Cerebellar nuclear complex (tissue), 1 donor: ENCODE data around the gene CORO7.
A peak's percentile ranks its signal among the peaks of the same experiment; 100 is the strongest.

ENCODE experiments used
- DNase-seq, 2 experiments: peaks; one replicate each; lab custom pipeline; 2025; lab: John Stamatoyannopoulos, UW

Gene CORO7

DNA sequence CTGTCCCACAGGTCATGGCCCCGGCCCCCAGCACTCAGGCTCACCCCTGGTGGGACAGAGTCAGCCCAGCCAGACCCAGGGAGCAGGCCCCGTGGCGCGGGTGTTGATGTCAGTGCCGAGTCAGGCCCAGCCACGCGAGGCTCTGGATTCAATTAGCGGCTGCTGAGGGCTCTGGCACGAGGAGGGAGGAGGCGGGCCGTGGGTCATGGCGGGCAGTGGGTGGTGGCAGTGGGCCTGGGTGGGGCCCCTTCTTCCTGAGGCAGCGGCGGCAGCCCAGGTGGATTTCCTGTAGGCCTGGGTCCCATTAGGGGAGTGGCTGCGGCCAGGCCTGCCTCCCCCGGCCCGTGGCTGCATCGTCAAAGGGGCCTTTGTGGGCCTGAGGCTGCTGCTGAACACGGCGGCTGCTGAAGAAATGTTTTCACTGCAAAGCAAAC lies 31.9 kb downstream of the CORO7 start:
- no peak for DNase-seq

DNA sequence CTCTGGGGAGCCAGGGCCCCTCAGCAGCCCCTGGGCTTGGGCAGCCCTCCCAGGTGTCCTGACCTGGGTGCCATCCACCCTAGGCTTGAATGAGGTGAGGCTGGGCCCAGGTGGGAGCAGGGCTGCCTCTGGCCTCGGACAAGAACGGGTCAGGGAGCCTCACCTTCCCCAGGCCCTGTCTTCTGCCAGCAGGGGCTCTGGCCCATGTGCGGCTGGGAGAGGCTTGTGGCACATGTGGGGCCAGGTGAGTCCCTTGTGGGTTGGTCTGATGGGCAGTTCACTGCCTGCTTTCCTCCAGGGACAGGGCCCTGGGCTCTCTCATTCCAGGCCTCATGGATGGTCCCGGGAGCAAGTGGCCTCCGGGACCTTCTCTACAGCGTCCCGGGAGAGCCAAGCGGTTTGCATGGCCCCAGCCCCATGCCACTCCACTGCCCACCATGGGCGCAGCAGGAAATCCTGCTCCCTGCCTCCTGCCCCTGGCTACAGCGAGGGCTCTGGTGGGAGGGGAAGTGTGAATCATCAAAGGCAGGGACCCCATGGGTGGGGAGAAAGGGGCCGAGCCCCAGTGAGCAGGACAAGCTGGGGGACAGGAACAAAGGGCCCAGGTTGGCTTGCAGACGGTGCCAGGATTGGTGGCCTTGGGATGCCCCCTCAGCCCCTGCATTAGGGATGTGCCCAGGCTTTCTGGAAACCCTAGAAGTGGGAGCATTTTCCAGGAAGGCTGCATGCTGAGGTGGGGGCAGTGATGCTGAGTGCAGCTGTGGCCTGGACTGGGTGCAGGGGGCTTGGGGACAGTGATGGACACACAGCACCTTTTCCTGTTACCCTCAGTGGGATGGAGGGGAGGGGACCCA lies 32.6 kb downstream of the CORO7 start:
- no peak for DNase-seq

DNA sequence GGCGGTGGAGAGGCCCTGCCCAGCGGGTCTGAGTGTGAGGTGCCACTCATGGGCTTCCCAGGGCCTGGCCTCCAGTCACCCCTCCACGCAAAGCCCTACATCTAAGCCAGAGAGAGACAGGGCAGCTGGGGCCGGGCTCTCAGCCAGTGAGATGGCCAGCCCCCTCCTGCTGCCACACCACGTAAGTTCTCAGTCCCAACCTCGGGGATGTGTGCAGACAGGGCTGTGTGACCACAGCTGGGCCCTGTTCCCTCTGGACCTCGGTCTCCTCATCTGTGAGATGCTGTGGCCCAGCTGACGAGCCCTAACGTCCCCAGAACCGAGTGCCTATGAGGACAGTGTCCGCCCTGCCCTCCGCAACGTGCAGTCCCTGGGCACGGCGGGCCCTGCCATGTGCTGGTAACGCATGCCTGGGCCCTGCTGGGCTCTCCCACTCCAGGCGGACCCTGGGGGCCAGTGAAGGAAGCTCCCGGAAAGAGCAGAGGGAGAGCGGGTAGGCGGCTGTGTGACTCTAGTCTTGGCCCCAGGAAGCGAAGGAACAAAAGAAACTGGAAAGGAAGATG lies 33.5 kb downstream of the CORO7 start:
- DNase-seq, result no peak

DNA sequence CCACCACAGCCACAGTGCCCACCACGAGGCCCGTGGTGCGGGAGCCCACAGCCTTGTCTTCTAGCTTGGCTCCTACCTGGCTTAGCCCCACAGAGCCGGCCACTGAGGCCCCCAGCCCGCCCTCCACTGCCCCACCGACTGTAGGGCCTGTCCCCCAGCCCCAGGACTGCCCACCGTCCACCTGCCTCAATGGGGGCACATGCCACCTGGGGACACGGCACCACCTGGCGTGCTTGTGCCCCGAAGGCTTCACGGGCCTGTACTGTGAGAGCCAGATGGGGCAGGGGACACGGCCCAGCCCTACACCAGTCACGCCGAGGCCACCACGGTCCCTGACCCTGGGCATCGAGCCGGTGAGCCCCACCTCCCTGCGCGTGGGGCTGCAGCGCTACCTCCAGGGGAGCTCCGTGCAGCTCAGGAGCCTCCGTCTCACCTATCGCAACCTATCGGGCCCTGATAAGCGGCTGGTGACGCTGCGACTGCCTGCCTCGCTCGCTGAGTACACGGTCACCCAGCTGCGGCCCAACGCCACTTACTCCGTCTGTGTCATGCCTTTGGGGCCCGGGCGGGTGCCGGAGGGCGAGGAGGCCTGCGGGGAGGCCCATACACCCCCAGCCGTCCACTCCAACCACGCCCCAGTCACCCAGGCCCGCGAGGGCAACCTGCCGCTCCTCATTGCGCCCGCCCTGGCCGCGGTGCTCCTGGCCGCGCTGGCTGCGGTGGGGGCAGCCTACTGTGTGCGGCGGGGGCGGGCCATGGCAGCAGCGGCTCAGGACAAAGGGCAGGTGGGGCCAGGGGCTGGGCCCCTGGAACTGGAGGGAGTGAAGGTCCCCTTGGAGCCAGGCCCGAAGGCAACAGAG lies 34.2 kb downstream of the CORO7 start:
- no peak for DNase-seq

DNA sequence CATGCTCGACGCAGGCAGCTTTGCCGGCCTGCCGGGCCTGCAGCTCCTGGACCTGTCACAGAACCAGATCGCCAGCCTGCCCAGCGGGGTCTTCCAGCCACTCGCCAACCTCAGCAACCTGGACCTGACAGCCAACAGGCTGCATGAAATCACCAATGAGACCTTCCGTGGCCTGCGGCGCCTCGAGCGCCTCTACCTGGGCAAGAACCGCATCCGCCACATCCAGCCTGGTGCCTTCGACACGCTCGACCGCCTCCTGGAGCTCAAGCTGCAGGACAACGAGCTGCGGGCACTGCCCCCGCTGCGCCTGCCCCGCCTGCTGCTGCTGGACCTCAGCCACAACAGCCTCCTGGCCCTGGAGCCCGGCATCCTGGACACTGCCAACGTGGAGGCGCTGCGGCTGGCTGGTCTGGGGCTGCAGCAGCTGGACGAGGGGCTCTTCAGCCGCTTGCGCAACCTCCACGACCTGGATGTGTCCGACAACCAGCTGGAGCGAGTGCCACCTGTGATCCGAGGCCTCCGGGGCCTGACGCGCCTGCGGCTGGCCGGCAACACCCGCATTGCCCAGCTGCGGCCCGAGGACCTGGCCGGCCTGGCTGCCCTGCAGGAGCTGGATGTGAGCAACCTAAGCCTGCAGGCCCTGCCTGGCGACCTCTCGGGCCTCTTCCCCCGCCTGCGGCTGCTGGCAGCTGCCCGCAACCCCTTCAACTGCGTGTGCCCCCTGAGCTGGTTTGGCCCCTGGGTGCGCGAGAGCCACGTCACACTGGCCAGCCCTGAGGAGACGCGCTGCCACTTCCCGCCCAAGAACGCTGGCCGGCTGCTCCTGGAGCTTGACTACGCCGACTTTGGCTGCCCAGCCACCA lies 35.1 kb downstream of the CORO7 start:
- DNase-seq, result peak in 1 of 2 experiments; percentile 48

DNA sequence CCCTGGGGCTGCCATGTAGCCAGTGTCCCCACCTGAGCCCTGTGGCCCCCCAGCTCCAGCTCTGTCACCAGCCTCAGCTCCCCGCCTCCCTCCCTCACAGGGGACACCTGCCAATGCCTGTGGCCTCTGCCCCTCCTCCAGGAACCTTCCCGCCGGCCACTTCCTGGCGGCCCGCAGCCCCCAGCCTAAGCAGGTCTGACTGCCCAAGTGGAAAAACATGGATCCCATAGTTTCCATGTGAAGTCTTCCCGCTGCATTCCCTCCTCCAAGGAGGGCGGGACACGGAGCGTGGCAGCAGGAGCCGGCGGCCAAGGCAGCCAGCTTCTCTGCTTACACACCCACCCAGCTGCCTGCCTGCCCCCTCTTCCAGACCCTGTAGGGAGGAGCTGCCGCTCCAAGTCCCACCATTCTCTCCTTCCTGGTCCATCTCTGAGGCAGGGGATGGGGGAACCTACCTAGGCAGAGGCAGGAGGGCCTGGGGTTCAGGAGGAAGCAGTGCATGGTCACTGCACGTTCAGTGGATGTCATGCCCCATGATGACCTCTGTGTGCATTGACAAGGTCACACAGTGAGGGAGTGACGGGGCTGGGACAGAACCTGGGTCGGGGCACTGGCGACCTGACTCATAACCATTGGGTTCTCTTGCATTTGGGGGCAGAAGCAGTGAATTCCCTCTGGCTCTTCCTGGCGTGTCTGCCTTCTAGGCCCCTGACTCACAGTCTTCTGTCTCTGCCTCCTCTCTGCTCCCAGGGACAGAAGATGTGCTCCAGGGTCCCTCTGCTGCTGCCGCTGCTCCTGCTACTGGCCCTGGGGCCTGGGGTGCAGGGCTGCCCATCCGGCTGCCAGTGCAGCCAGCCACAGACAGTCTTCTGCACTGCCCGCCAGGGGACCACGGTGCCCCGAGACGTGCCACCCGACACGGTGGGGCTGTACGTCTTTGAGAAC lies 36.0 kb downstream of the CORO7 start:
- no peak for DNase-seq

DNA sequence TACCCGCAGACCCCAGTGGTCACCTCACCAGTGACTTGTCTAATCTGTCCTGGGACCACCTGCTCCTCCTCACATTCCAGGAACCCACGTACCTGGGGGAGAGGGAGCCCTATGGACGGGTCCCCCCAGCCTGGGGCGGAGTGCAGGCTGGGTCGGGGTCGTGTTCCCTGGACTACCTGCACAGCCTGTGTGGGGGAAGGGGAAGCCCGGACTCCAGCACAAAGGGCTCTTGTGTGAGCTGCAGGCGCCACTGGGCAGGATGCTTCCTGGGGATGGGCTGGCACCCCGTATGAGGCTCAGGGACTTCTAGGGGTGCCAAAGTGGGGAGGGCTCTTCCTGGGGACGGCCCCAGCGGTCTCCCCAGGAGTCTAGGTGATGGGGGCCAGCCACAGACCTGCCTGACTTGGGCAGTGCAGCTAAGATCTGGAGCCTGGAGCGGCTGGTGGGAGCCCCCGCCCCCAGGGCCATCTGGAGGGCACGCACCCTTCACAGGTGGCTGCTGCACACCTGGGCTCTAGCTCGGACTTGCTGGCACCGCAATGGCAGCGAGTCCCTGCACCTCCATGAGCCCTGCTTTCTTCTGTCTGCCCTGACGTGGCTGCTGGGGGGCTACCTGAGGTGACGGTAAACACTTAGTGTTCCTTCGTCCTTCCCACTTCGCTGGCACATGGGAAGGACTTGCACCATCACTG lies 37.3 kb downstream of the CORO7 start:
- DNase-seq, result no peak

DNA sequence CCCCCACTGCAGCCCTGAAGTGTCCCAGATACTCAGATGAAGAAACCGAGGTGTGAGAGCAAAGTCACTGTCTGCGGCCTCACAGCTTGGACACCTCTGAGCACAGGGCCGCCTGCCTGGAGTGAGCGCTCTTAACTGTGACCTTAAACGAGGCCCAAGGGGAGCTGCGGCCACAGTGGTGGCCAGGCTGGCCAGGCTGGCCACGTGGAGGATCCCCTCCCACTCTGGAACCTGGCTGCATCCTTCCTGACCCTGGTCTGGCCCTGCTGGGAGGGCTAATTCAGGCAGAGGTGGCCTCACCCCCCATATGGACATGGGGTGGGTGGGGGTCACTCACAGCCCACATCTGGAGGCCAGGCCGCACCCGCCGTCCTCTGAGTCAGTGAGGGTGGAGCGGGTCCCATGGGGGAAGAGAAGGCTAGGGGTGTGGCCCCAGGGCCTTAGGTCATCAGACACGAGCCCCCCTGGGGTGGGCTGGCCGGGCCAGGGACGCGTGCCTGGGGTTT lies 38.2 kb downstream of the CORO7 start:
- no peak for DNase-seq

DNA sequence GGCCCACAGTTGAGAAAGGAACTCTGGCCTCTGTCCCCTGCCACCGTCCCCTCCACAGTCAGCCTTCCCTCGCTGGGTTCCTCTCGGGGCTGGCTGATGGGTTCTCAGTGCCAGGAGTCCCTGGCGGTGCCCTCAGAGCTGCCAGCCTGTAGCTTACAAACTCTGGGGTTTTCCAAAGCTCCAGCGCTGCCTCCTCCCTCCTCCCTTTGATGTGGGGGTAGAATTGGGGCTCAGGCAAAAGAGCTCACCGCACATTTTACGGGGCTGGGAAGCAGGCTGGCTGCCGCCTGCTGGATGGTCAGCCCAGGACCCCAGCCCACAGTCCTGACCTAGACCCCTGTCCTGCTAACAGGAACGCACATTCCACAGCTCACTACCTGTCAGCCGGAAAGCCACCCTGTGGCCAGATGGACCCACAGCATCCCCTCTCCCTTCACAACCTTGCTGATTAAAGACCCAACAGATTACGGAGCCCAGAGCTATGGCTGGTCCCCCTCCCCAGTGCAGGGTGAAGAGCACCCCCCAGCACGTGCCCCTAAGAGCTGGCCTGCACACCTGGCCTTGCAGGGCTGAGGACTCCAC lies 38.7 kb downstream of the CORO7 start:
- DNase-seq, result no peak

DNA sequence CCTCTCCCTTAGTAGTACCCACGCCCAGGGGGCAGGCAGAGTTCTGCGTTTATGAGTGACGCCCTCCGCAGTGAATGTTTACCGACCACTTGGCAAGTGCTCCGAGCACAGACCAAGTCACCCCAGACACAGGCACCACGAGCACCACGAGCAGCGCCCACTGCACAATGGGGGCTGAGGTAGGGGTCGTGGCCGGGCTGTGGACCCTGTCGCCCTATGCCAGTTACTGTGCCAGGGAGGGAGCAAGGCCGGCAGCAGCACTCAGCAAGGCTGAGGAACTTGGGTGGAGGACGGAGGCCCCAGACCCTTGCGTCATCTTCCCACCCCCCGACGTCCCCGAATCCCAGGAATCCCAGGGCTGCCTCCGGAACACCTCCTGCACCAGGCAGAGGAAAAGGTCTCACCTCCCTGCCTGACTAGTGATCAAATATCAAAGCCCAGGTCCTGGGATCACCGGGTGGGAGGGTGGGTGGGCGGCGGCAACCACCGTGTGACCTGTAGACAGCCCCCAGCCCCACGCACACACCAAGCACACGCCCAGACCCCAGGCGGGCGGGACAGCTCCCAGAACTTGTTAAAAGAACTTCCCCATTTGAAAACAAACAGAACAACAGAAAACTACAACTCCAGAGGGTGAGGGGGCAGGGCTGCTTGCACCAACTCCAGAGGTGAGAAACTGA lies 39.4 kb downstream of the CORO7 start:
- no peak for DNase-seq

DNA sequence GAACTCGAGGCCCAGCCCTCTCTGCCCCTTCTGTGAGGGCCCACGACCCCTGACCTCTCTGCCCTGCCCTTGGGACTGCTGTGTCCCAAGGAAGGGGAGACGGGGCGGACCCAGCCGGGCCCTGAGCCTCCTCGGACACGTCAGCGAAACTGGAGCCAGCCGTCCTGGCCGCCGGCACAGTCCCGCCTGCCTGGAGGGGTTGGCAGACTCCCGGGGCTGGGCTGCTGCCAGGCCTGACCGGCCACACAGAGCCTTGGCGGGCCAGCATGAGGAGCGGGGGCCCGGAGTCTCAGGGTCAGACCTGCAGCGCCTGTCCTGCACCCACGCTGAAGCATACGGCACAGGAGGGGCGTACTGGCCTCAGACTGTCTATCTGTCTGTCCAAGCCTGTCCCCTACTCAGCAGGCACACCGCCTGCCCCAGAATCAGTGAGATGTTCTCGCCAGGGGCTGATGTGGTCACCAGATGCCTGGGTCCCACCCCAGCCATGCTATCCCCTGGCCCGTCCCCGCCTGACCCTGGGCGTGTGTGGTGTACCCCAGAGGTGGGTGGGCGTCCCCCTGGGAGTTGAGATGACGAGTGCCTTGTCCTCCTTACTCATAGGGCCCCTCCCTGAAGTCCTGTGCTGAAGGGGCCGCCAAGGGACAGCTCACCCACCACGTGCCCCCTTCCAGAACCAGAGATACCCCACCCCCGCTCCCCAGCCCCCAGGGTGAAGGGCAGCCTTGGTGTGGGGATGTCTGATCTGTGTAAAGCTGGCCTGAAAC lies 40.1 kb downstream of the CORO7 start:
- DNase-seq, result peak; percentile 12 to 34

DNA sequence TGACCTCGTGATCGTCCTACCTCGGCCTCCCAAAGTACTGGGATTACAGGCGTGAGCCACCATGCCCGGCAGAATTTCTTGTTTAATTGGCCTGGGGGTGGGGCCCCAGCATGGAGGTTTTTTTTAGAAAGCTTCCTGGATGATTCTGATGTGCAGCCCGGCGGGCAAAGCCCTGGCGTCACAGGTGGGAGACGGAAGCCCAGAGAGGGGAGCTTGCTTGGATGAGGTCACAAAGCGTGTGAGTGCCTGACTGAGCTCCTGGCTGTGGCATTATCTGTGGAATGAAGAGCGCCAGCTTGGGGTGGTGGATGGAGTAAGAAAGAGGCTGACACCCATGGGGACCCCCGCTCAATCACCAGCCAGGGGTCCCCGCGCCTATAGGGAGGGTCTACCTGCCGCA lies 40.7 kb downstream of the CORO7 start:
- no peak for DNase-seq

DNA sequence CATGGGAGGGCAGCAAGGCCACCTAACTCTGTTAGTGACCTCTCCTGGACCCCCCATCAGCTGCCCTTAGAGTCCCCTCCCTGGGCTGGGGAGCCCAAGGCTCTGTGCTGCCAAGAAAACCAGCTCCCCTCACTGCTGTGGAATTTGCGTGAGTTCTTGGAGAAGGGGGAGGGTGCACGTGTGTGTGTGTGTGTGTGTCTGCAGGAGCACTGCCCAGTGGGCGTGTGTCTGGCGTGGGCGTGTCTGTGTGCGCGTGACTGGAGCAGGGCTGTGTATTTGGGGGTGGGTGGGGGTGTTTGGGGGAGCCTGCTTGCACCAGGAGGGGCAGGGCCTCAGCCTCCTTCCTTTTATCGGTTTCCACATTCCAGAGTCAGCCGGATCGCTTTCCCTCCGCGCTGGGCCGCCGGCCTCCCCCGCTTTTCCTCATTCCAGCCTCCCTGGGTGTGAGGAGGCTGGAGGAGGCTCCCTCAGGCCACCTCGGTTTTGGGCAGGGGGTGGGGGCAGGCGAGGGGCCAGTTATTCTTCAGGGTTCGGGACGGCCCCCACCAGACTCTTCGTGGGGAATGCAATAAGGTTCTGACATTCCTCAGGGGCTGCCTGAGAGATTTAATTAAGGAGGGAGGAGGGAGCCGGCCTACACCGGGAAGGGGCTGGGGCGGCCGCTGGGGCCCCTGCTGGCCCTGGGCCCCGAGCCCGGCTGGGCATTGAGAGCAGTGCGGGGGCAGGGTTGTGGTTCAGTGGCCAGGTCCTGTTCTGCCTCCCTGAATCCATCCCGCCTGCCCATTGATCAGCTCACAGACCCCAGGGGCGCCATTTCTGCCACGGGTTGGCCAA lies 42.3 kb downstream of the CORO7 start:
- no peak for DNase-seq

DNA sequence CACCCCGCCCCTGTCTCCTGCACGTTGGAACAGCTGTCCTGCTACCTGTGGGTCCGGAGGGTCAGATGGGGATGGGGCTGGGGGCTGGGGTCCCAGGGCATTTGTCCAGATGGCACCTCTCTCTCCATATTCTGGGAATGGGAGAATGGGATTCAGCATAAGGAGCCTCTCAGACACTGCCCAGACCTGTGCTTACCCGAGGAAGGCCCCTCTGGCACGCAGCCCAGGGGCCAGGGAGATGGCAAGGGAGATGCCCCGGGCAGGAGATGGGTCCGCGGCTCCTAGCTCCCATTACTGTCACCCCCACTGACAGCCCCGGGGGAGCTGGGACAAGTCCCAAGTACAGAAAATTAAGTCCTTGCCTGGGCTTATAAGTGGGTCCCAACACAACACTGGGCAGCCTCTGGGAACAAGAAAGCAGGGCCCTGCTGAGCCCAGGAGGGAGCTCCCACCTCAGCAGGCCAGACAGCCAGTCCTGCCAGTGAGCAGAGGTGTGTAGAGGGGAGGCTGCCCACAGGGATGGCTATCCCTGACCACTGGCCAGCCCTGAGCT lies 43.0 kb downstream of the CORO7 start:
- DNase-seq, result no peak

DNA sequence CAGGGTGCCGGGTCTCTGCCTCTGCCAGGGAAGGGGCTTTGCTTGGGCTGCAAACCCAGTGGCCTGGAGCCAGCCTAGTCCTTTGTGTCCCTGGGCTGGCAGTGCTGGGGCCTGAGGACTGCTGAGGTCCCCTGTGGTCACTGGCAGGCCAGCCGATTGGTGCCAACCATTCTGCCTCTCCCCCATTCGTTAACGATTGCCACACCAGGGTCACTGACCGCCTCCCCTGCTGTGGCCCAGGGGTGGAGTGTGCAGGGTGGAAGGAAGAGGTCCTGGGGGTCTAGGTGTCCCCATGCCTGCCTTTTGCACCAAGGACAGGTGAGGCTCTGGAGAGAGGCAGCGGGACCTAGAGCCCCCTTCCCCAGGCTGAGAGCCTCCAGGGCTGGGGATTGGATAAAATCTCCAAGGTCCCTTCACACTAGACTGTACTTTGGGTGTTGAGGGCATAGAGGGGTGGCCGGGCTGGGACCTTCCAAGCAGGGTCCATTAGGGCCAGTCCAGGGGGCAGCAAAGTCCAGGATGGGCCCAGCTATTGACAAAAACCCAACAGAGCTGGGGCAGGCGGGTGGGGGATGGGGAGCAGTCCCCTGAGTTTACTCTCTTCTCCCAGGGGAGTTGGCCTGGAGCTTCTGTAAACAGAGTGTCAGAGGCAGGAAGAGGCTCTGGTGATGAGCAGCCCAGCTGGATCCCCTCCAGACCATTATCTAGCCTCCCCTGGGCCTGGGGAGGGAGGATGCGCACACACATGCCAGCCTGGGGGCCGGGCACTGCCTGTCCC lies 43.6 kb downstream of the CORO7 start:
- DNase-seq, result no peak

DNA sequence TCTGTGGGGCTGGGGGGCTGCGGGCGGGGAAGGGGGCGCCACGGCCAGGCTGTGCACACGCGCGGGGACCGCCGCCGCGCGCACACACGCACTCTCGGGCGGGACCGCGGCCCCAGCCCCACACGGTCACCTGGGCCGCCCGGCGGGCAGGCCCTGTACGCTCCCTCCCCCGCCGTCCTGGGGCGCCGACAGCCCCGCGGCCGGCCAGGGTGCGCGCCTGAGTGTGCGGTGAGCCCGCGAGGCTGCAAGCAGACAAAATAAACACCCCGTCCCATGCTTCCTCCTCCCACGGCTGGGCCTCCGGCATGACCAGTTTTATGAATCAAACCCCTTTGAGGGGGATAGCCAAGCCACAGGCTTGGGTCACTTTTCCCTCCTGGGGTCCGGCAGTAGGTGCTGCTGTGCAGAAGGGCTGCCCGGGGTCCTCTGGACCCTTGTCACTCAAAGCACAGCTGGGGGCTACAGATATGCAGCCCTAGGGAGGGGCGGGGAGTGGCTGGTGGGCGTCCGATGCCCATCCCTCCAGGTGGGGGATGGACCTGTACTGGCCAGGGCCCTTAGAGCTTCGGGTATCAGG lies 44.3 kb downstream of the CORO7 start:
- DNase-seq, result no peak
